ENCODE results near the gene PTPRN2. TPM values are rescaled to one million over a fixed set of nuclear protein-coding genes. Genes with fewer than 3 reads are reported as not detected.

PTPRN2 gene
- total RNA-seq, 1 donor from 2014 or later, result 15.4 TPM

DNA sequence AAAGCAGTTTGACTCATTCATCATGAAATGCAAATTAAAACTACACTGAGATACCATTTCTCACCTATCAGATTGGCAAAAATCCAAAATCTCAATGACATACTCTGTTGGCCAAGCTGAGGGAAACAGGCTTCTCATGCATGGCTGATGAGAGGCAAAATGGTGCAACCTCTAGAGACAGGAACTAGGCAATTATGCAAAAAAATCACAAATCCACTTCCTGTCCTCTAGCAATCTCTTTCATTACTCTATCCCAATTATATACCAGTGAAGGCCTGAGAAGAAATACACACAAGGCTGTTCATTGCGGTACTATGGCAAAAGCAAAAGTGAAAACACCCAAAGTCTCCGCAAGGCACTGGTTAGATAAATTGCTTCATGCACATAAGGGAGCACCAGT, 25.9 kb upstream of the PTPRN2 start:
- Mint-ChIP-seq H3K4me3 (no peak overlapping the region), H3K9me3 (no peaks in the 10 kb centered on the region), H3K4me1 (ENCODE audit: unreplicated experiment) (peaks cover 6% of the 10 kb centered on the region)

DNA sequence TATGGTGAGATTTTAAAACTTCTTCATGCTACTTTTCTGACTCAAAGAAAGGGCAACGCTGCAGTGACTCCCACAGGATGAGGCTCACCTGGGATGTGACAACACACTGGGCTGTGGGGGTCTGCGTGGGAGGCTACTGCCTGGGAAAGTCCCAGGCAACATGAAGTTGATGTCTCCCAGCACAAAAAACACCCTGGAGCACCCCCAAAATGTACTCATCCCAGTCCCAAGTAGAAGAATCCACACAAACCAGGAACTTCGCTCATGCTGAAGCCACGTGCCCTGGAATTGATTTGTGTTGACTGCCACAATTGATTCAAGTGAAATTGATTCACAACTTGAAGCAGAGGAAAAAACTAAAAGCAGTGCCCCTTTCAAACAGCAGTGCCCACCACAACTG, 24.9 kb upstream of the PTPRN2 start:
- no peak for DNase-seq (ENCODE audit: extremely low spot score, unreplicated experiment)
- TF ChIP-seq, protein P1, sequence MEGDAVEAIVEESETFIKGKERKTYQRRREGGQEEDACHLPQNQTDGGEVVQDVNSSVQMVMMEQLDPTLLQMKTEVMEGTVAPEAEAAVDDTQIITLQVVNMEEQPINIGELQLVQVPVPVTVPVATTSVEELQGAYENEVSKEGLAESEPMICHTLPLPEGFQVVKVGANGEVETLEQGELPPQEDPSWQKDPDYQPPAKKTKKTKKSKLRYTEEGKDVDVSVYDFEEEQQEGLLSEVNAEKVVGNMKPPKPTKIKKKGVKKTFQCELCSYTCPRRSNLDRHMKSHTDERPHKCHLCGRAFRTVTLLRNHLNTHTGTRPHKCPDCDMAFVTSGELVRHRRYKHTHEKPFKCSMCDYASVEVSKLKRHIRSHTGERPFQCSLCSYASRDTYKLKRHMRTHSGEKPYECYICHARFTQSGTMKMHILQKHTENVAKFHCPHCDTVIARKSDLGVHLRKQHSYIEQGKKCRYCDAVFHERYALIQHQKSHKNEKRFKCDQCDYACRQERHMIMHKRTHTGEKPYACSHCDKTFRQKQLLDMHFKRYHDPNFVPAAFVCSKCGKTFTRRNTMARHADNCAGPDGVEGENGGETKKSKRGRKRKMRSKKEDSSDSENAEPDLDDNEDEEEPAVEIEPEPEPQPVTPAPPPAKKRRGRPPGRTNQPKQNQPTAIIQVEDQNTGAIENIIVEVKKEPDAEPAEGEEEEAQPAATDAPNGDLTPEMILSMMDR (conservative IDR thresholded peaks at IDR 0.05), result no peak
- Mint-ChIP-seq H3K4me3 (no peak overlapping the region), H3K27me3 (no peaks in the 10 kb centered on the region), H3K9me3 (no peaks in the 10 kb centered on the region), H3K27ac (no peak overlapping the region), H3K4me1 (ENCODE audit: unreplicated experiment) (peaks cover 6% of the 10 kb centered on the region), H3K36me3 (no peaks in the 10 kb centered on the region)

More for the DNA sequence above, 25.9 kb upstream of the PTPRN2 start:
- TF ChIP-seq, protein P1 (conservative IDR thresholded peaks at IDR 0.05), result no peak
- no peaks in the 10 kb centered on the region for H3K27me3 Mint-ChIP-seq
- H3K27ac Mint-ChIP-seq, result no peak overlapping the region
- DNase-seq (ENCODE audit: extremely low spot score, unreplicated experiment), result no peak
- H3K36me3 Mint-ChIP-seq, result no peaks in the 10 kb centered on the region

DNA sequence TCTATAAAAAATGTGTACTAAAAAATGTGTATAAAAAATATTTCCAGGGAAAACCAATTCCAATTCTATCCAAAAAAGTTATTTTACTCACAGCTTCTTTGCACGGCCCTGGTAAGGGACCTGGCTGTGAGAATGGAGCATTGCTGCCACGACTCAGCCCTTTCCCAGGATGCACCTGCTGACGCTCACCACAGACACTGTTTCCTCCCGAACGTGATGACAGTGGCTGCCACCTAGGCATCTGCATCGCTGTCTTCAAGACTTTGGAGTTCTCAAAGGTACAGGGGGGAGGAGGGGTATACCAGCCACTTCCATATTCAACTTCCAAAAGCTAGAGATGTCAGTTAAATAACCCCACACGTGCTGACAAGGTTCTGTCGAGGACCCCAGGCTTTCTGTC, 23.9 kb upstream of the PTPRN2 start:
- H3K36me3 Mint-ChIP-seq, result peaks cover 3% of the 10 kb centered on the region
- no peaks in the 10 kb centered on the region for H3K27me3 Mint-ChIP-seq
- H3K9me3 Mint-ChIP-seq, result no peaks in the 10 kb centered on the region
- no peak overlapping the region for H3K27ac Mint-ChIP-seq
- H3K4me3 Mint-ChIP-seq, result no peak overlapping the region
- no peak for DNase-seq (ENCODE audit: extremely low spot score, unreplicated experiment)
- TF ChIP-seq, protein P1 (conservative IDR thresholded peaks at IDR 0.05), result no peak
- peaks cover 3% of the 10 kb centered on the region for H3K4me1 Mint-ChIP-seq (ENCODE audit: unreplicated experiment)

DNA sequence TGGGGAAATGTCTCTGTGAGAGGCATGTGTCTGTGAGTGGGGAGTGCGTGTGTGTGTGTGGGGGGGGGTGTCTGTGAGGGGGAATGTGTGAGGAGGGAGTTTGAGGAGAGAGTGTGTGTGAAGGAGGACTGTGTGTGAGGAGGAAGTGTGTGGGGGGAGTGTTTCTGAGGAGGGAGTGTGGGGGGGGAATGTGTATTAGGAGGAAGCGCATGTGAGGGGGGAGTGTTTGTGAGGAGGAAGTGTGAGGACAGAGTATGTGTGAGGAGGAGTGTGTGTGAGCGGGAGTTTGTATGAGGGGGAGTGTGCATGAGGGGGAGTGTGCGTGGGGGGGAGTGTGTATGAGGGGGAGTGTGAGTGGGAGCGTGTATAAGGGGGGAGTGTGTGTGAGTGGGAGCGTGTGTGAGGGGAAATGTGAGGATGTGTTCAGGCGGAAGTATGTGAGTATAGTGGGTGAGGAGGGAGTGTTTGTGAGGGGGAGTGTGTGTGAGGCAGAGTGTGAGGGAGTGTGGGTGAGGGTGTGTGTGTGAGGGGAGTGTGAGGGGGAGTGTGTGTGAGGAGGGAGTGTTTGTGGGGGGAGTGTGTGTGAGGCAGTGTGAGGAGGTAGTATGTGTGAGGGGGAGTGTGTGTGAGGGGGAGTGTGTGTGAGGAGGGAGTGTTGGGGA, 21.8 kb upstream of the PTPRN2 start:
- Mint-ChIP-seq H3K27me3 (no peaks in the 10 kb centered on the region), H3K4me1 (ENCODE audit: unreplicated experiment) (no peaks in the 10 kb centered on the region), H3K27ac (no peak overlapping the region), H3K4me3 (no peak overlapping the region), H3K9me3 (no peaks in the 10 kb centered on the region), H3K36me3 (peaks cover 5% of the 10 kb centered on the region)
- DNase-seq (ENCODE audit: extremely low spot score, unreplicated experiment), result no peak
- TF ChIP-seq, protein P1 (conservative IDR thresholded peaks at IDR 0.05), result no peak

DNA sequence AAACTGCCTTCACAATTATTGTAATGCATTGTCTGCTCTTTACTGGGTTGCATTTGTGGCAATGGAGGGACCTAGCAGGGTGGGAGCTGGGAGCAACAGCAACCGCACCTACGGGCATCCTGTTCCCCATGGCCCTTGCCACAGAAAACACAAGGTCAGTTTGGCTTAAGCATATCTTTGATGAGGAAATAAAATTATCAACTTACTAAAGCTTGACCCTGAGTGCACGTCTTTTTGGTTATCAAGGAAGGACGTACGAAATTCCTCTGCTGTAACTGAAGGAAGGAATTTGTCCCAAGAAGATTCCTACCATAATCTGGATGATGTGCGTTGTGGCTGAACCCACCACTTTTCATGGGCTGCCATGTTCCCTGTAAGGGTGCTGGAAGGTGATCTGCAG, 19.9 kb upstream of the PTPRN2 start:
- no peak overlapping the region for H3K4me3 Mint-ChIP-seq
- TF ChIP-seq, protein P1 (conservative IDR thresholded peaks at IDR 0.05), result no peak
- H3K36me3 Mint-ChIP-seq, result peaks cover 5% of the 10 kb centered on the region
- H3K4me1 Mint-ChIP-seq (ENCODE audit: unreplicated experiment), result no peaks in the 10 kb centered on the region
- no peak overlapping the region for H3K27ac Mint-ChIP-seq
- no peaks in the 10 kb centered on the region for H3K9me3 Mint-ChIP-seq
- no peak for DNase-seq (ENCODE audit: extremely low spot score, unreplicated experiment)
- H3K27me3 Mint-ChIP-seq, result no peaks in the 10 kb centered on the region

Data from type B pancreatic cell (in vitro differentiated cells).